Panc1 (cell line): ENCODE data around the gene PDE6B.

ENCODE experiments used
- POLR2AphosphoS5 ChIP-seq: IDR thresholded peaks from 2 replicates; pipeline ENCODE4 v1.6.1; 2012; ENCODE audit warnings: mild to moderate bottlenecking, low read depth, low read length, moderate library complexity
- REST ChIP-seq, 2 experiments: IDR thresholded peaks; 2 replicates each; pipeline ENCODE4 v1.6.1; 2011 to 2012; ENCODE audit warnings: low read depth in 2 of 2, control low read depth in 1 of 2, low read length in 1 of 2, mild to moderate bottlenecking in 1 of 2, moderate library complexity in 1 of 2; ENCODE audit not compliant: insufficient read depth in 1 of 2
- TCF7L2 ChIP-seq: IDR thresholded peaks from 2 replicates; pipeline ENCODE4 v1.6.1; 2011; ENCODE audit warnings: mild to moderate bottlenecking, low read depth, low read length, inconsistent platforms
- TF ChIP-seq, protein P1 (sequence below): fragments of 450-650 bp; IDR thresholded peaks from 2 replicates; pipeline ENCODE4 v1.5.1; 2017; ENCODE audit warnings: mild to moderate bottlenecking

GRCh38 chr4:659851-660250, 34.5 kb downstream of the PDE6B start:
- no peak for TF ChIP-seq TCF7L2
- TF ChIP-seq REST (IDR thresholded peaks at IDR 0.05; ENCODE audit: insufficient read depth in 1 of 2, low read depth in 2 of 2, low read length in 1 of 2) = no peak
- TF ChIP-seq, protein P1, sequence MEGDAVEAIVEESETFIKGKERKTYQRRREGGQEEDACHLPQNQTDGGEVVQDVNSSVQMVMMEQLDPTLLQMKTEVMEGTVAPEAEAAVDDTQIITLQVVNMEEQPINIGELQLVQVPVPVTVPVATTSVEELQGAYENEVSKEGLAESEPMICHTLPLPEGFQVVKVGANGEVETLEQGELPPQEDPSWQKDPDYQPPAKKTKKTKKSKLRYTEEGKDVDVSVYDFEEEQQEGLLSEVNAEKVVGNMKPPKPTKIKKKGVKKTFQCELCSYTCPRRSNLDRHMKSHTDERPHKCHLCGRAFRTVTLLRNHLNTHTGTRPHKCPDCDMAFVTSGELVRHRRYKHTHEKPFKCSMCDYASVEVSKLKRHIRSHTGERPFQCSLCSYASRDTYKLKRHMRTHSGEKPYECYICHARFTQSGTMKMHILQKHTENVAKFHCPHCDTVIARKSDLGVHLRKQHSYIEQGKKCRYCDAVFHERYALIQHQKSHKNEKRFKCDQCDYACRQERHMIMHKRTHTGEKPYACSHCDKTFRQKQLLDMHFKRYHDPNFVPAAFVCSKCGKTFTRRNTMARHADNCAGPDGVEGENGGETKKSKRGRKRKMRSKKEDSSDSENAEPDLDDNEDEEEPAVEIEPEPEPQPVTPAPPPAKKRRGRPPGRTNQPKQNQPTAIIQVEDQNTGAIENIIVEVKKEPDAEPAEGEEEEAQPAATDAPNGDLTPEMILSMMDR = no peak
- no peak for TF ChIP-seq POLR2AphosphoS5
